DND-41 (cell line): Measurements from ENCODE around the gene ATXN2.

Experiments used
- EZH2 ChIP-seq: IDR thresholded peaks from 3 replicates; pipeline ENCODE4 v1.6.1; 2012; ENCODE audit warnings: borderline replicate concordance, low read depth, mild to moderate bottlenecking, moderate library complexity, low read length, inconsistent platforms; ENCODE audit not compliant: severe bottlenecking
- TF ChIP-seq, protein P1 (sequence below): IDR thresholded peaks from 2 replicates; pipeline ENCODE4 v1.5.1; 2012; ENCODE audit warnings: borderline replicate concordance, low read length, moderate library complexity, mild to moderate bottlenecking; ENCODE audit not compliant: poor library complexity, severe bottlenecking; ENCODE audit errors: extremely low read depth

DNA sequence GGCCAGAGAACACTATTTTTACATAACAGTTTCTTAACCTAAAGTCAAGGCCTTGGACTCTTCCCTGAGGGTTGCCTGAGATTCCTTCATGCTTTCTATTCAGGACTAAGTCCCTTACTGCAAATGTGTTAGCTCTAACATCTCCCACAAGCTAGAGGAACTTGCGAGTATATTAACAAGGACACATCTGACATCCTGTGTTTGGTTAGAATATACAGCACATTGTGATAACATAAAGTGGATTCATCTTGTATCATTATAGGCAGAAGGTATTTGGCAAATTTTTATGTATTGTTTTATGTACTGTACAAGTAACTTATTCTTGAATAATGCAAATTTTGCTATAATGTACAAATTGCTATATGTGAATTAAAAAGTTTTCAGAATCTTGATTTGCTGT is 147.9 kb downstream of the ATXN2 start:
- TF ChIP-seq, protein P1, sequence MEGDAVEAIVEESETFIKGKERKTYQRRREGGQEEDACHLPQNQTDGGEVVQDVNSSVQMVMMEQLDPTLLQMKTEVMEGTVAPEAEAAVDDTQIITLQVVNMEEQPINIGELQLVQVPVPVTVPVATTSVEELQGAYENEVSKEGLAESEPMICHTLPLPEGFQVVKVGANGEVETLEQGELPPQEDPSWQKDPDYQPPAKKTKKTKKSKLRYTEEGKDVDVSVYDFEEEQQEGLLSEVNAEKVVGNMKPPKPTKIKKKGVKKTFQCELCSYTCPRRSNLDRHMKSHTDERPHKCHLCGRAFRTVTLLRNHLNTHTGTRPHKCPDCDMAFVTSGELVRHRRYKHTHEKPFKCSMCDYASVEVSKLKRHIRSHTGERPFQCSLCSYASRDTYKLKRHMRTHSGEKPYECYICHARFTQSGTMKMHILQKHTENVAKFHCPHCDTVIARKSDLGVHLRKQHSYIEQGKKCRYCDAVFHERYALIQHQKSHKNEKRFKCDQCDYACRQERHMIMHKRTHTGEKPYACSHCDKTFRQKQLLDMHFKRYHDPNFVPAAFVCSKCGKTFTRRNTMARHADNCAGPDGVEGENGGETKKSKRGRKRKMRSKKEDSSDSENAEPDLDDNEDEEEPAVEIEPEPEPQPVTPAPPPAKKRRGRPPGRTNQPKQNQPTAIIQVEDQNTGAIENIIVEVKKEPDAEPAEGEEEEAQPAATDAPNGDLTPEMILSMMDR = no peak
- no peak for TF ChIP-seq EZH2
